K562 (cell line): ENCODE measurements around the gene RCE1. TPM values are rescaled to one million over a fixed set of nuclear protein-coding genes. Genes with fewer than 3 reads are reported as not detected.

Experiments used
- ASH1L ChIP-seq: fragments of 450-650 bp; IDR thresholded peaks from 2 replicates; pipeline ENCODE4 v1.6.1; 2018; ENCODE audit warnings: borderline replicate concordance, mild to moderate bottlenecking, low read depth; ENCODE audit not compliant: partially characterized antibody
- C11orf30 ChIP-seq: fragments of 450-650 bp; IDR thresholded peaks from 2 replicates; pipeline ENCODE4 v1.6.1; 2016; ENCODE audit warnings: low read depth, mild to moderate bottlenecking
- CTCFL ChIP-seq: IDR thresholded peaks from 2 replicates; pipeline ENCODE4 v1.6.1; 2011; ENCODE audit warnings: borderline replicate concordance, low read depth, mild to moderate bottlenecking, moderate library complexity, low read length; ENCODE audit not compliant: insufficient read depth, poor library complexity, severe bottlenecking
- KDM4B ChIP-seq, 2 experiments: fragments of 450-650 bp in 1 of 2; sonication (generic) in 1 of 2; IDR thresholded peaks; 2 replicates each; pipeline ENCODE4 v1.6.1; 2016 to 2017; ENCODE audit warnings: borderline replicate concordance in 2 of 2, antibody characterized with exemption in 1 of 2, low read depth in 1 of 2, mild to moderate bottlenecking in 1 of 2
- RUNX1 ChIP-seq: sonication (generic); IDR thresholded peaks from 2 replicates; pipeline ENCODE4 v1.6.1; 2016; ENCODE audit warnings: antibody characterized with exemption, low read depth
- ZBTB11 ChIP-seq, 3 experiments: fragments of 200-800 bp in 1 of 3; fragments of 250-450 bp in 1 of 3; fragments of 450-650 bp in 1 of 3; sonication (Bioruptor Pico) in 1 of 3; sonication (Bioruptor generic) in 1 of 3; formaldehyde crosslinking in 1 of 3; IDR thresholded peaks; 2 replicates each; pipeline versions ENCODE4 v1.6.1 to v1.8.0; 2016 to 2022; ENCODE audit warnings: mild to moderate bottlenecking in 2 of 3, missing genetic modification characterization in 2 of 3, missing compliant biosample characterization in 1 of 3, moderate library complexity in 1 of 3
- ZBTB7A ChIP-seq: IDR thresholded peaks from 2 replicates; pipeline ENCODE4 v1.6.1; 2011; ENCODE audit warnings: low read depth, mild to moderate bottlenecking, low read length, moderate library complexity, borderline replicate concordance; ENCODE audit not compliant: control insufficient read depth
- ZFP30 ChIP-seq: fragments of 250-450 bp; sonication (Bioruptor Pico); IDR thresholded peaks from 2 replicates; pipeline ENCODE4 v1.8.0; 2022; ENCODE audit warnings: moderate library complexity, mild to moderate bottlenecking, inconsistent platforms, borderline replicate concordance
- ZNF444 ChIP-seq: fragments of 250-450 bp; sonication (Bioruptor Pico); IDR thresholded peaks from 2 replicates; pipeline ENCODE4 v1.4.0; 2020; ENCODE audit warnings: mild to moderate bottlenecking, moderate library complexity
- ZNF609 ChIP-seq: sonication (generic); formaldehyde crosslinking; IDR thresholded peaks from 2 replicates; pipeline ENCODE4 v1.8.1; 2023; ENCODE audit warnings: missing genetic modification reagents, mild to moderate bottlenecking, borderline replicate concordance
- ZNF740 ChIP-seq, 3 experiments: fragments of 200-800 bp in 1 of 3; sonication (Bioruptor generic) in 1 of 3; sonication (generic) in 1 of 3; formaldehyde crosslinking in 1 of 3; IDR thresholded peaks; 2 replicates each; pipeline versions ENCODE4 v1.6.1 to v1.8.0; 2016 to 2022; ENCODE audit warnings: mild to moderate bottlenecking in 2 of 3, missing compliant biosample characterization in 2 of 3, missing genetic modification characterization in 2 of 3, missing genetic modification reagents in 1 of 3
- polyA plus RNA-seq, 8 experiments: library from polyadenylated mRNA; depleted of rRNA in 4 of 8; stranded (reverse) in 5 of 8; unstranded in 3 of 8; fragments of >200 nt; fragmentation: Nextera tagmentation in 2 of 8; fragmentation: Illumina TruSeq in 1 of 8; extraction: Ambion mirVana in 2 of 8; extraction: Trizol in 1 of 8; gene quantifications; 2 replicates each; pipeline versions ENCODE4 v1.2.1 to v1.2.3, GENCODE V29; 2011 to 2014; ENCODE audit warnings: inconsistent platforms in 1 of 8, missing spikeins in 1 of 8
- total RNA-seq, 7 experiments: library from RNA; depleted of rRNA in 6 of 7; stranded (reverse); fragments of >200 nt in 6 of 7; fragmentation: Illumina TruSeq in 2 of 7; extraction: Trizol in 2 of 7; gene quantifications; 2 replicates each; pipeline versions ENCODE4 v1.2.1 to v1.2.3, GENCODE V29; 2011 to 2021; ENCODE audit warnings: low replicate concordance in 1 of 7

The RCE1 gene
- total and polyA plus RNA-seq, 9 of the 15 experiments (the other 6 are each of a cell fraction or from before 2014, with no cell fraction given), result 0.75 to 41.5 (median 15.1) TPM

GRCh38 chr11:66883016-66883965 lies 40.0 kb downstream of the RCE1 start (continued):
- TF ChIP-seq ZNF609 (CRISPR knock-in tag) (no peak), ZBTB11 (CRISPR knock-in tag; IDR thresholded peaks at IDR 0.05) (no peak), ZNF740 (CRISPR knock-in tag; IDR thresholded peaks at IDR 0.05) (no peak), ZNF740 (tag; IDR thresholded peaks at IDR 0.05) (no peak), ZFP30 (CRISPR knock-in tag) (no peak), RUNX1 (no peak), C11orf30 (no peak), ZBTB7A (peak; percentile 76), ZNF444 (no peak), CTCFL (peak; percentile 67), KDM4B (IDR thresholded peaks at IDR 0.05; ENCODE audit: borderline replicate concordance in 2 of 2, low read depth in 1 of 2) (no peak), ASH1L (no peak)
